ENCODE results near the gene TSPAN11.

GRCh38 chr12:30990776-30991175 lies 64.2 kb downstream of the TSPAN11 start:
- TF ChIP-seq POLR2AphosphoS5 (IDR thresholded peaks at IDR 0.05; ENCODE audit: borderline replicate concordance, low read depth, low read length): no peak
- no peak for TF ChIP-seq EZH2 (IDR thresholded peaks at IDR 0.05)
- no peak for TF ChIP-seq FOXP2 (optimal IDR thresholded peaks at IDR 0.05; ENCODE audit: control extremely low read depth, extremely low read length, insufficient read depth)
